GM12891 (cell line): ENCODE measurements around the gene PLCH2.

Experiments
- PAX5 ChIP-seq: IDR thresholded peaks from 2 replicates; pipeline ENCODE4 v1.6.1; 2011; ENCODE audit warnings: low read length, moderate library complexity, mild to moderate bottlenecking; ENCODE audit not compliant: insufficient read depth, severe bottlenecking
- POLR2A ChIP-seq: IDR thresholded peaks from 2 replicates; pipeline ENCODE4 v1.6.1; 2011; ENCODE audit warnings: low read depth, low read length, control low read depth
- POLR2AphosphoS5 ChIP-seq: IDR thresholded peaks from 2 replicates; pipeline ENCODE4 v1.6.1; 2011; ENCODE audit warnings: low read depth, low read length, control low read depth
- SPI1 ChIP-seq: IDR thresholded peaks from 2 replicates; pipeline ENCODE4 v1.6.1; 2011; ENCODE audit warnings: low read depth, low read length, control low read depth
- TAF1 ChIP-seq: IDR thresholded peaks from 2 replicates; pipeline ENCODE4 v1.6.1; 2011; ENCODE audit warnings: low read depth, low read length, control low read depth

GRCh38 chr1:2554621-2555387 lies 78.7 kb downstream of the PLCH2 start:
- TF ChIP-seq POLR2AphosphoS5 (no peak), SPI1 (no peak), POLR2A (no peak), TAF1 (no peak), PAX5 (no peak)
